Left ventricle myocardium superior (tissue), 1 donor: ENCODE results near the gene CIART. TPM values are rescaled to one million over a fixed set of nuclear protein-coding genes. Genes with fewer than 3 reads are reported as not detected.

Experiments used
- ATAC-seq: fragments of 200-7000 bp; cut with Tn5 transposase; one replicate; pipeline ENCODE4 v1.9.1; 2020; ENCODE audit warnings: mild to moderate bottlenecking, moderate library complexity
- DNase-seq: peaks from one replicate; pipeline ENCODE4 v3.0.0-alpha.2; 2020
- intact Hi-C: fragments of 100-400 bp; cut with micrococcal nuclease; formaldehyde crosslinking; loops from one replicate; pipeline ENCODE4 v1.11.0; 2022
- total RNA-seq: library from RNA; stranded (reverse); fragmentation: NEBNext Ultra II Directional; extraction: Animal tissue kit (Norgen Biotek cat#: 25700); gene quantifications from one replicate; pipeline ENCODE4 v1.2.1, GENCODE V29; 2021
- donor health status: DM: no; HTN: yes; CAD: no; lungs with severe emphysema.

The CIART gene
- total RNA-seq, 1 donor from 2014 or later, result 15.4 TPM

DNA sequence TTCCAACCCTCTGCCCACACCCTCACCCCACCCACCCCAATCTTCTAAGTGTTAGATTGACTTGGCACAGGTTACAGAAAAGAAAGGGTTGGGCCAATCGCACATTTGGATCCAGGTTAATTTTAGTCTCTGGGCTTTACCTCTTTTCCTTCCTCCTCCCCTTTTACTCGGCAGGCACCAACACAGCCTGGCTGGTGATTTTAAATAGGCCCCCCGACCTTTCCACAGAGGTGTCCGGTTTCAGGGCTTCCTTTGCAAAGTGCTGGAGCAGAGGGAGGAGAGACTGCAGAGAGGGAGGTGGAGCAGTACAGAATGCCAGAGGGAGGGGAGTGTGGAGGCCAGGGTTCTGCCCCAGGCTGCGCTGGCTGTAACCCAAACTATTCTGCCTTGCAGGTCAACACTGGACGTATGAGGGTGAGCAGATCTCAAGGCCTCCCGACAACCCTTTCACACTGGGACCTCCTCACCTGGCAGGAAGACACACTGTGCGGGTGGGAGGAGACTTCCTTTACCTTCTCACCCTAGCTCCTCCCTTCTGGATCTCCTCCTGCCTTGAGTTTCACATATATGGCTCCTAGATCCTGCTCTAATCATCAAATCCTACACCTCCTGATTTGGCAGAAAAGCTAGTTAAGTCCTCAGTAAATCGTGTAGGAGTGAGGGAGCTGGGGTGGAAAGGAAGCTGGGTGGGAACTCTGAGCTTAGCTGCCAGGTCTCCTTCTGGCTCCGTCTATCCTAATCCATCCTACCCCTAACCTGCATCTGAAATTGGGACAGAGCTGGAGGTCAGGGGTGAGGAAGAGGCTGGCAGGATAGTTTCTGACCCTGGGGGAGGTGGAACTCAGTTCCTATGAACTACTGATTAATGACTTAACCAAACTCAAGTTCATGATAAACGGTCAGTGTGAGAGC, 22.3 kb upstream of the CIART start:
- ATAC-seq (peak; percentile 66), DNase-seq (peak; percentile 51)
- intact Hi-C loops, result no loop called here

DNA sequence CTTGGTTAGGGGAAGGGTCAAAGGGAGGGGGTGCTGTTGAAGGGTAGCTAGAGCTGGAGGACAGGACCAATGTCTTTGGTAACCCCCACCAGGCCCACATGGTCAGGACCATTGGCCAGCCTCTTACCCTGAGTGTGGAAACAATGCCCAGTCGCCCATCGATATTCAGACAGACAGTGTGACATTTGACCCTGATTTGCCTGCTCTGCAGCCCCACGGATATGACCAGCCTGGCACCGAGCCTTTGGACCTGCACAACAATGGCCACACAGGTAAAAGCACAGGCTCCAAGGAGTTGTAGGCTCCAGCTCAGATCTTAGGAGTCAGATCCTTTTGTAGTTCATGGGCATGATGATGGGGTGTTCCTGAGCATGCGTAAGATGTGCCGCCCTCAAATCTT, 21.0 kb upstream of the CIART start:
- intact Hi-C loops, result no loop called here
- DNase-seq (no peak), ATAC-seq (no peak)

DNA sequence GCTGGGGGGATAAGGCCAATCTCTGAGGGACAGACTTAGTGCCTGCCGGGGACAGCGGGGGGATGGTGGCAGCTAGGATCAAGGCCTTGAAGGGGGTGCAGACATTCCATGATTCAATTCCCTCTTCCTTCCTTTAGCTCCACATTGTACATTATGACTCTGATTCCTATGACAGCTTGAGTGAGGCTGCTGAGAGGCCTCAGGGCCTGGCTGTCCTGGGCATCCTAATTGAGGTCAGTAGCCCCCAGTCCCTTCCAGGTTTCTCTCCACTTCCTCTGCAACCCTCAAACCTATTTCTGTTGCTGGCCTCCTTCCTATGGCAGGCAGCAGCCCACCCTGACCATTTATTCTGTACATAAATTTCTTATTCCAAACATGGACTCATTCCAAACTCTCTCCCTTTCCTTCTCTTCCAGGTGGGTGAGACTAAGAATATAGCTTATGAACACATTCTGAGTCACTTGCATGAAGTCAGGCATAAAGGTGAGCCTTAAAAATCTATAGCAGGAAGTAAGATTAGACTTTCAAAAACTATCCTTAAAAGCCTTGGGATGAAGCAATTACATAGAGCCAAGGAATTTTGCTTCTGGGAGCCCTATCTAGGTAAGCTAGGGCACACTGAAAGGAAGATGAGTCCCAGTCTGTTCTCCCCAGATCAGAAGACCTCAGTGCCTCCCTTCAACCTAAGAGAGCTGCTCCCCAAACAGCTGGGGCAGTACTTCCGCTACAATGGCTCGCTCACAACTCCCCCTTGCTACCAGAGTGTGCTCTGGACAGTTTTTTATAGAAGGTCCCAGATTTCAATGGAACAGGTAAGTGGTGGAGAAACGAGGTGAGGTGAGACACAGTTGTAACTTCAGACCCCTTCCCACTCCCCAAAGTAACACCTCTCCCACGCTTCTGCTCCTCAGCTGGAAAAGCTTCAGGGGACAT, 19.7 kb upstream of the CIART start:
- ATAC-seq (no peak), DNase-seq (no peak)
- intact Hi-C loops, result no loop called here

DNA sequence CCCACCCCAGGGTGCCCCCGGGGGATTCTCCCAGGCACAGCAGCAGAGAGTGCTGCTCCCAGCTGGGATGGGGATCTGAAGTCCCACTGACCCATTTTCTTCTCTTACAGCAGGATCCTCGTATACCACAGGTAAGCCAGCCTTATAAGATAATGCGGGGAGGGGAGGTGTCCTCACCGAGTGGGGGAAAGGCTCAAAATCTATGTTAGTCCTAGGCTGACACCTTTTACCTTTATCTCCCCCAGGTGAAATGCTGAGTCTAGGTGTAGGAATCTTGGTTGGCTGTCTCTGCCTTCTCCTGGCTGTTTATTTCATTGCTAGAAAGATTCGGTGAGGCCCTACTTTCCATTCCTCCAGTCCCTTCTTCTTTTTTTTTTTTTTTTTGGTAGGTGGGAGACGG, 18.8 kb upstream of the CIART start:
- DNase-seq, result no peak
- no peak for ATAC-seq
- intact Hi-C loops, result no loop called here

DNA sequence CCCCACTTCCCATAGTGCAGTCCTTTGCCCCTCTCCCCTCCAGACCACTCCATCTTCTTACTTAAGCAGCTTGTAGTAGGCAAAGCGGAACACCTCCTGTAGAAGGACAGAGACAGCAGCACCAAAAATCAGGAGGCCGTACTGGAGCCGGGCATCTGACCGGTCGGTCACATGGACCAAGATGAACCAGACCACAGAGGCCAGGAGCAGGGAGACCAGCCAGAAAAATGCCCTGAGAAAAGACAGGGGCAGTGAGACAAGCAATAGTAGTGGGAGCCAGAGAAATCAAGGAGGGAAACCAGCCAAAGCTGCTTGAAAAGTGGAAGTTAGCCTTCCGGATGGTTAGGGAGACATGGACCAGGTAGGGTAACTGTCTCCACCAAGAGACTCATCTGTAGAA, 14.5 kb upstream of the CIART start:
- intact Hi-C loops, result no loop called here

DNA sequence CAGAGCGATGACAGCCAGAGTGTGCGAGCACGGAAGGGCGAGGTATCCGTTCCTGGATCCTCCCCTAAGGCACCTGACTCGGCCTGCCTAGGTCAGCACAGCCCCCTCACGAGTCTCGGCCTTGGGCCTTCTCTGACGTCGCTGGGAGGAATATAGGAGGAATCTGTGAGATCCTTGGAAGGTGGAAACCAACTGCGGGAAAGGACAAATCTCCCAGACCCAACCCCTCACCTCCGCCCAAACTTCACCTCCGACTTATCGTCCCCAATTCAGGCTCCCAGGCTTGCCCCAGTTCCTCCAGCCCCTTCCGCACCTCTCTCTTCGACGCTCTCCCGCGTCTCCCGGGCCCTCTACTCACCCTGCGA, 14.0 kb upstream of the CIART start:
- no peak for DNase-seq
- ATAC-seq, result peak; percentile 34
- intact Hi-C loops, result no loop called here

More for the DNA sequence above, 14.5 kb upstream of the CIART start:
- ATAC-seq (no peak), DNase-seq (no peak)

DNA sequence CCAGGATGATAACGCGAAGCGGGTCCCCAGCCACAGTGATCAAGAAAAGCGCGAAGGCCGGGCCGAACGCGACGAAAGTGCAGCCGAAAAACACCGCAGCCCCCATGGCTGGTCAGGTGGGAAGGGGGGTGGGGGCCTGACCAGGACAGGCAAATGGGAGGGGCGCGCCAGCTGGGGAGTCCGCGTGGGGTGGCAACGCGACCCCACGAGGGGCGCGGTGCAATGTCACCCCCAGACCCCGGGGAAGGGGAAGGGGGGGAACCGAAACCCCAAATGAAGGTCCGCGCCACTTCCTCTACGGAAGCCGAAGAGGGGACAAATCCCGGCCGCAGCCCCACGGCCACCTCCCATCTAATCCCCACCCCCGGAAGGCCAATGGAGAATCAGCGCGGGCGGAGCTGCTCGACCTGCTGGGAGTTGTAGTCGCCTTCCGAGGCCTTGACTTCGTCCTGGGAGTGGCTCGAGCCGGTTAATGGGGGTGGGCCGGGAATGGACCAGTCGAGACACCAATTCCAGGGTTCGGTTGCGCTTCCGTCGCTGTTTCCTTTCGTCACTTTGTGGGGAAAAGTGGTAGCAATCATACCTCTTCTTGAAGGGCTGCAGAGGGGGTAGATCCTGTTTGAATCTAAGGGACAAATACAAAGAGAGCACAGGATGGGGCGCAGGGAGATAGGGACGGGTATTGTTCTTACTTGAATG, 13.5 kb upstream of the CIART start, which contains the start of gene APH1A:
Gene APH1A (minus strand): TSS at position 312 of the 699 bp plus-strand sequence. CDS start 206 bp downstream, at position 106.
- ATAC-seq (peak; percentile 98), DNase-seq (peak; percentile 96)
- intact Hi-C loops, result no loop called here

DNA sequence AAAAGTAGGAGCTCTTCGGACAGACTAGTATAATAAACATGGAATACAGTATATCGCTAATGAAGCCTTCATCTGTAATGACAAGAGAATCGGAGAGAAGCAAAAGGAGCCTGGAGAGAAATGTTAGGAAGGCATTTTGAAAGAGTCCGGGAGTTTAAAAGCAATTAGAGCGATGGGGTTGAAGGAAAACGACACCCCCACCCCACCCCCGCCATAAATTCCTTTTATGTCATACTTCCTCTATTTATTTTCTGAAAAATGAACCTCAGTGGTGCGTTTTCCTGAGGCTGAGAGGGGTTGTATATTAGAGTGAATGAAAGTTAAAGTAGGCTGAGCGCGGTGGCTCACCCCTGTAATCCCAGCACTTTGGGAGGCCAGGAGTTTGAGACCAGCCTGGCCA, 12.9 kb upstream of the CIART start:
- no peak for ATAC-seq
- intact Hi-C loops, result no loop called here
- DNase-seq, result no peak

DNA sequence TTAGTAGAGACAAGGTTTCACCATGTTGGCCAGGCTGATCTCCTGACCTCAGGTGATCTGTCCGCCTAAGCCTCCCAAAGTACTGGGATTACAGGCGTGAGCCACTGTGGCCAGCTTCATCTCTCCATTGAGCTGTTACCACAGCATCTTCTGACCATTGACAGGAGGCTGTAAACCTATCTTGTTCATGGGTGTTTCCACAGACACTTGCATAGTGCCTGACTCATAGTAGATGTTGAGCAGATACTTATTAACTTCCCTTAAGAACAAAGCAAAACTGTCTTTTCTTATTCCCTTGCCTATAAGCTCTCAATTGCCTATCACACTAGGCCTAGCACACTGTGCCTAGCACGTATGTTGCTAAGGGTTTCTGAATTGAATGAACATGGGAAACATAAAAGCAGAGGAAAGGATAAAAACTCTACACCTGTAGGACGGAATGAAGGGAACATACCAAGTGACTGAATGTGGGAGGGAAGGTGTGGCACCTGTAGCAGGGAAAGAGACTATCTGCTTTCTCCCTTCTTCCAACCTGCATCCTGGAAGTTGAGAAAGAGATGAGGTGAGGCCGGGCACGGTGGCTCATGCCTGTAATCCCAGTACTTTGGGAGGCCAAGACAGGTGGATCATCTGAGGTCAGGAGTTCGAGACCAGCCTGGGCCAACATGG, 10.9 kb upstream of the CIART start:
- ATAC-seq, result no peak
- no peak for DNase-seq
- intact Hi-C loops, result no loop called here

DNA sequence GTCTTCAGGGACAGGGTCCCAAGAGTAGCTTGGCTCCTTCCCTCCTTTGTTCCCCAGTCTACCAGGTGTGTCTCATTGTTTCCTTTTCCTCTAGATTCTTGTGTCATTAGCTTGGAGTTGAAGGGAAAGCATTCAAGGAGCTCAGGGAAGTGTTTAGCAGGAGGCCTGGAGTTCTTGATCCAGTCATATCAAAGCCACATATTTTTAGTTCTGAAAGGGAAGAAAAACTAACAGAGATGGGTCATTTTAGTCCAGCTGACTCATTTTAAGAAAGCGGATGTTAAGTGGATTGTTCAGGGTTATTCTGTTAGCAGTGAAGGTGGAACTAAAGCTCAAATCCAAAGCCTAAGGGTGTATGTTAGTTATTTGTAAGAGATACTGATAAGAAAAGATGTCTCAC, 9.0 kb upstream of the CIART start:
- no peak for ATAC-seq
- no peak for DNase-seq
- intact Hi-C loops, result no loop called here

DNA sequence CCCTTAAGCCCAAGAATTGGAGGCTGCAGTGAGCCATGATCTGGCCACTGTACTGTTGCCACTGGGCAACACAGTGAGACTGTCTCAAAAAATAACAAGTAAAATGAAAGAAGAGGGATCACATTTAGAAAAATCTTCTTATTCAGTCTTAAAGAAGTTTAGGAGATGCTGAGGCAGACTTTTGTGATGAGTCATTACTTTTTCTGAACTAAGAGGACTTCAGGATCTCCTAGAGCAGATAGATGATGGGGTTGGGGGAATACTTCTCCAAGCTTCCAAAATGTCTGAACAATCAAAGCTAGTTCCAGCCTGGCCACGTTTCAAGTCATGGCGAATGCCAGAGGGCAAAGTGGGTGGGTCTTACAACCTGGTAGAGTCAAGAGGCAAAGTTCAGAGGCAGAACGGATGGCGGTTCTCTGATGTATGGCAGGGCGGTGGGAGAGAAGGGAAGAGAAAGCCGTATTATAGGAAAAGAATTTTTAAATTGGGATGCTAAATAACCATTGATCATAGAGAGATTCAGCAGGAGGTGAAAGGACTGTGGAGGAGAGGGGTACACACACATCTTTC, 2.1 kb upstream of the CIART start:
- ATAC-seq (no peak), DNase-seq (no peak)
- intact Hi-C loops, result no loop called here

DNA sequence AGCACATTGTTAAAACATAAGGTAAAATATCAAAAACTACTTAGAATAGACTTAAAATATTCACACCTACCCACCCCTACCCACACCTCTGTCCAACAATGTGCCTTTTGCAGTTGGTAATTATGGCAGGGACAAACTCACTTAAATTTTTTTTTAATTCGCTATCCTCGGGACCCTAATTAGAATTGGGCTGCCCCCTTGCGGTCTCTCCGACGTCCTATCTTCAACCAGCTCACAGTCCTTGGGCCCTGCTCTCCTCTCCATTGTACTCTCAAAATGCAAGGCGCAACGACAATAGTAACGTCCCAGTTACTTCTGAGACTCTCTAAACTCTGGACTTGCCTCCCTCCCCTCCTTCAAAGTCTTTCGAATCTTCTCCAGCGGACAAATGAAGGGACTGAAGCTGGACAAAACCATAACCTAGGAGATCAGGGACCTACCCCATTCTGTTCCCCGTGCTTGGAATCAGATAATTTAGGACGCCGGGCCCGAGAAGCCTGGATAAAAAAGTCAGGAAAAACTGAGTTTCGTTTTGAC, 1.1 kb upstream of the CIART start:
- peak; percentile 85 for DNase-seq
- intact Hi-C loops, result no loop called here
- ATAC-seq, result peak; percentile 73

DNA sequence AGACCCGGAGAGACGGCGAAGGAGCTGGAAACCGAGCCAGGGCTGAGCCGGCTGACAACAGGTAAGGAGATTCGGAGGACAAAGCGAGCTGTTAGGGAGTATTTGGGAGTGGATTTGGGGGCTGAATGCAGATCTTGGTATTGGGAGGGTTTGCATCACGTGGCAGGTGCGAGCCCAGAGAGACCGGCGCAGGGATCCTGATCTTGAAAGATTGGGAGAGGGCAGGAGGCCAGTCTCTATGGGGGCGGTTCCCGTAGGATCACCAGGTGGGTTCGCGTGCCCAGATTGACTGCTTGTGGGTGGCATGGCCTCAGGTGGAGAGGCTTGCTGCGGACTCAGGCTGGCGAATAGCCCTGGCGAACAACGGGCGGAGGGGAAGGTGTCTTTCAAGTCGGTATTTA, 204 bp downstream of the CIART start:
- no peak for DNase-seq
- intact Hi-C loops, result no loop called here

DNA sequence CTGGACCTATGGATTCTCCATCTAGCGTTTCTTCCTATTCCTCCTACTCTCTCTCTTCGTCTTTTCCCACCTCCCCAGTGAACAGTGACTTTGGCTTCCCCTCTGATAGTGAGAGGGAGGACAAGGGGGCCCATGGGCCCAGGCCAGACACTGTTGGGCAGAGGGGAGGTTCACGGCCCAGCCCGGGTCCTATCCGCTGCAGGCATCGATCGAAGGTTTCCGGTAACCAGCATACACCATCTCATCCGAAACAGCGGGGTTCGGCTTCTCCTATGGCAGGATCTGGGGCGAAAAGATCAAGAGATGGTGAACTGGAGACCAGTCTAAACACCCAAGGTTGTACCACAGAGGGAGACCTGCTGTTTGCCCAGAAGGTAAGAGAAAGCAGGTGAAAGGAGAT, 906 bp downstream of the CIART start:
- ATAC-seq (no peak), DNase-seq (no peak)
- intact Hi-C loops, result no loop called here

More for the DNA sequence above, 204 bp downstream of the CIART start:
- peak; percentile 19 for ATAC-seq

DNA sequence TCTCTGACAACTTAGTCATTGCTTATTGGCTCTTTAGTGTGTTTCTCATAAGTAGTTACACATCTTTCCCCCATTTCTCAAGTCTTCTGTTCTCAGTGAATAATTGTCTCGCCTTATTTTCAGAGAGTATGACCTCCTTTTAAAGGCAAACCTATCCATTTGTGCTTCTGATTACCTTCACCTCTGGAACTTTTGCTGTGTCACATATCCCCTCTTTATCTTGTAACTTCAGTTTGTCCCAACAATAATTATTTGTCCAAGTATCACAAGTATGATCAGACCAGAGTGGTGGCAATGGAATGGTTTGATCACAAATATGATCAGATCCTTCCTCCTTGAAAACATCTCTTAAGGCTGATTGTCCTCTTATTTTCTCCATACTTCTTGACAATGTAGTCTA, 6.0 kb downstream of the CIART start:
- ATAC-seq, result no peak
- intact Hi-C loops, result no loop called here
- no peak for DNase-seq

DNA sequence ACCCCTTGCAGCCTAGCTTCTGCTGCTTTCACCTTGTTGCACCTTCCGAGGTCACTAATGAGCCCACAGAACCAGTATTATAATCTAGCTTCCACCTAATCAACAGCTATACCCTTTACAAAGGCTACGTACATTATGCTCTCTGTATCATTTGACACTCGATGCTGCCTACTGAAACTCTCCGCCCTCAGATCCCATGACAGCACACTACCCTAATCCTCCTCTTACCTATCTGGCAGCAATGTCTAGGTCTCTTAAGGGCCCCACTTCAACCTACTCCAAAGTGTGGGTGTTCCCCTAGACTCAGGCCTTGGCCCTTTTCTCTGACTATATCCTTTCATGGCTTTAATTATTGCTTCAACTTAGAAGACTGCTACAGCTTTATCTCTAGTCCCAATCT, 6.5 kb downstream of the CIART start:
- DNase-seq (no peak), ATAC-seq (no peak)
- intact Hi-C loops, result no loop called here

DNA sequence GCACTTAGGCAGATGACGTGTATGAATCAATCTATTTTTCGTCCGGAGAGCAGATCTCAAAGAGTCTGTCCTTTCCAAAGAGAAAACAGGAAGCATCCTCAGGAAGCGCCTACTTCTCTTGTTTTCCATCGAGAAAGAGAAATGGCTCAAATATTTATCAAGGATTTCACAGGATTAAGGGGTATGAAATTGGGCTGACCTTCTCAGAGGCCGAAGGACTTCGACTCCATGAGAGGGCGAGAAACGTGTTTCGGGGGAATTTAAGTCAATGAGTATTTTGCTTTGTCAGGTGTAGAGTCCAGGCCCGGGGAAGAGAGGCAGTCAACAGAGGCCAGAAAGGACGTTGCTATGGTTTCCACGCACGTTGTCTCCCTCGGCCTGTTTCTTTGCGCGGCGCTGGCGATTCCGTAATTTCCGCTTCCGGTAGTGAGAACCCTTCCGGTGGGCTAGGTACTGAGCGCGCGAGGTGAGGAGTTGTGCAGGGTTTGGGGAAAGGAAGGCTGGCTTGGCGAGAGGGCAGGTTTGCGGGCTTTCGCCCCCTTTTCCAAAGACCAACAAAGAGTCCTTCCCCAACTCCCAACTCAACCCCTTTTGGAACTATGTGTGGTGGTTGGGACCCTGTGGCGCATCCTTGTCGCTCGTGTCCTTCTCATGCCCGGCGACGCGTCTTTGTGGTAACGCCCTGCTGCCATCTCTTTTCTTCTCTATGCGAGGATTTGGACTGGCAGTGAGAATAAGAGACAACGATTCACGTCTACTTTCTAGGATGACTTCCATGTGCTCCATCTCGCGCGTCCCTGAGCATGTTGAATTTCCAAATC, 11.3 kb downstream of the CIART start, which contains the start of gene MRPS21:
Gene MRPS21 (plus strand): TSS at position 429 of the 821 bp plus-strand sequence. CDS start 506 bp downstream, outside the sequence.
- intact Hi-C loops, result no loop called here
- ATAC-seq, result peak; percentile 98
- peak; percentile 88 for DNase-seq
